Spleen (tissue), 11 donors: ENCODE results near the gene CPNE1. TPM values are rescaled to one million over a fixed set of nuclear protein-coding genes. Genes with fewer than 3 reads are reported as not detected.
A peak's percentile ranks its signal among the peaks of the same experiment; 100 is the strongest.

Experiments
- DNase-seq: peaks from one replicate; pipeline ENCODE4 v3.0.0-alpha.2; 2020
- H3K27ac ChIP-seq, 8 donors: fragments of 200-600 bp; sonication (generic) in 7 of 8; 1 replicate in 4 of 8; 2 replicates in 4 of 8; pipeline versions ENCODE4 v1.5.0 to v1.8.0; 2016 to 2021; ENCODE audit warnings: inconsistent platforms in 4 of 8, mild to moderate bottlenecking in 4 of 8, moderate library complexity in 1 of 8
- H3K27me3 ChIP-seq, 7 donors: fragments of 200-600 bp; sonication (generic) in 6 of 7; replicated peaks in 1 of 7; 1 replicate in 4 of 7; 2 replicates in 3 of 7; pipeline versions ENCODE4 v1.5.0 to v1.8.0; 2016 to 2021; ENCODE audit warnings: inconsistent platforms in 3 of 7, mild to moderate bottlenecking in 1 of 7
- H3K36me3 ChIP-seq, 6 donors: fragments of 200-600 bp; sonication (generic) in 5 of 6; 1 replicate in 4 of 6; 2 replicates in 2 of 6; pipeline versions ENCODE4 v1.5.0 to v1.8.0; 2016 to 2021; ENCODE audit warnings: inconsistent platforms in 2 of 6
- H3K4me1 ChIP-seq, 6 donors: fragments of 200-600 bp; sonication (generic) in 5 of 6; 1 replicate in 3 of 6; 2 replicates in 3 of 6; pipeline versions ENCODE4 v1.5.0 to v1.8.0; 2016 to 2021; ENCODE audit warnings: inconsistent platforms in 3 of 6
- H3K4me3 ChIP-seq, 8 donors: fragments of 200-600 bp; sonication (generic) in 7 of 8; 1 replicate in 4 of 8; 2 replicates in 4 of 8; pipeline versions ENCODE4 v1.5.0 to v1.8.0; 2016 to 2021; ENCODE audit warnings: inconsistent platforms in 4 of 8, mild to moderate bottlenecking in 4 of 8, moderate library complexity in 2 of 8
- H3K9me3 ChIP-seq, 8 donors: fragments of 200-600 bp; sonication (generic) in 7 of 8; 1 replicate in 4 of 8; 2 replicates in 4 of 8; pipeline versions ENCODE4 v1.5.0 to v1.8.0; 2016 to 2021; ENCODE audit warnings: inconsistent platforms in 4 of 8
- POLR2A ChIP-seq, 3 donors: fragments of 450-650 bp; IDR thresholded peaks; one replicate each; pipeline ENCODE4 v1.5.1; 2017; ENCODE audit warnings: antibody characterized with exemption in 3 of 3, mild to moderate bottlenecking in 1 of 3
- POLR2AphosphoS5 ChIP-seq, 3 donors: sonication (generic); formaldehyde crosslinking; IDR thresholded peaks; one replicate each; pipeline ENCODE4 v1.5.1; 2017; ENCODE audit warnings: antibody characterized with exemption in 3 of 3
- WGBS, 5 donors: extraction: QIAGEN DNeasy Blood & Tissue Kit in 3 of 5; methylation state at CpG; one replicate each; pipeline versions ENCODE4 v1.1.5 to v1.1.7; 2013 to 2018; 5-methylcytosine and 5-hydroxymethylcytosine counted together
- intact Hi-C: fragments of 100-400 bp; cut with DNase I; formaldehyde crosslinking; loops from one replicate; pipeline ENCODE4 v1.15.0; 2023; ENCODE audit warnings: low total_unique reads
- polyA plus RNA-seq, 3 donors: library from polyadenylated mRNA; stranded (reverse); fragments of 200-250 nt; gene quantifications; one replicate each; pipeline ENCODE4 v1.2.1, GENCODE V29; 2013
- total RNA-seq, 7 donors: library from RNA; depleted of rRNA in 3 of 7; stranded (reverse); fragments of >200 nt in 3 of 7; fragmentation: NEBNext Ultra II Directional in 4 of 7; extraction: Animal tissue kit (Norgen Biotek cat#: 25700) in 4 of 7; gene quantifications; one replicate each; pipeline versions ENCODE4 v1.1.0 to v1.2.1, GENCODE V29; 2016 to 2021
- TF ChIP-seq, protein P1 (sequence below), 11 experiments: fragments of 200-600 bp in 7 of 11; fragments of 450-650 bp in 4 of 11; sonication (generic) in 4 of 11; IDR thresholded peaks in 8 of 11; conservative IDR thresholded peaks in 3 of 11; 1 replicate in 7 of 11; 2 replicates in 4 of 11; pipeline versions ENCODE4 v1.4.0 to v1.8.0; 2016 to 2021; ENCODE audit warnings: antibody characterized with exemption in 11 of 11, inconsistent platforms in 4 of 11, mild to moderate bottlenecking in 1 of 11
- donor health status: healthy with polysubstance abuse.
- donor health status: DM: no; HTN: no; CAD: no; lungs with moderate emphysema.
- donor health status: DM: no; HTN: no; CAD: no.
- donor health status: Bipolar disorder and iron deficiency.
- donor health status: healthy.
- donor health status: DM: no; HTN: no; CAD: no.
- donor health status: DM: yes; HTN: yes; CAD: no.

CPNE1 gene
- total and polyA plus RNA-seq, 10 donors: 93.9 to 247 (median 221) TPM

DNA sequence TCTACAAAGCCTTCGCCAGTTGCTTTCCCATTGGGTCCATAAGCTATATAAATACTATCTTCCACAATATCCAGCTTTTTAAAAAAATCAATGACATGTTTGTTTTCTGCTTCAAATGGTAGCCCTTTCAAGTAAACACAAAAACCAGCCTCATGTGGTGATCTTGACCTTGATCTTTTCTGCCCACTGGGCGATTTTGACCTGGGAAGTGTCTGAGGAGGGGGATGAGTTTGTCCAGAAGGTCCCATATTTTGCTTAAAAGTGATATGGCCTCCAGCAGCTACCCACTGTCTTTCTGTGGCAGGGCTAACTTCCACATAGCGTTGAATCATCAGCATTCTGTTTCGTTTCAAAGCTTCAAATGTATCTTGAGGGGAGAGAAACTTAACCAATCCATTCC, 10.8 kb downstream of the CPNE1 start:
- TF ChIP-seq POLR2AphosphoS5 (IDR thresholded peaks at IDR 0.05) (no peak), POLR2A (IDR thresholded peaks at IDR 0.05) (no peak)
- TF ChIP-seq, protein P1, sequence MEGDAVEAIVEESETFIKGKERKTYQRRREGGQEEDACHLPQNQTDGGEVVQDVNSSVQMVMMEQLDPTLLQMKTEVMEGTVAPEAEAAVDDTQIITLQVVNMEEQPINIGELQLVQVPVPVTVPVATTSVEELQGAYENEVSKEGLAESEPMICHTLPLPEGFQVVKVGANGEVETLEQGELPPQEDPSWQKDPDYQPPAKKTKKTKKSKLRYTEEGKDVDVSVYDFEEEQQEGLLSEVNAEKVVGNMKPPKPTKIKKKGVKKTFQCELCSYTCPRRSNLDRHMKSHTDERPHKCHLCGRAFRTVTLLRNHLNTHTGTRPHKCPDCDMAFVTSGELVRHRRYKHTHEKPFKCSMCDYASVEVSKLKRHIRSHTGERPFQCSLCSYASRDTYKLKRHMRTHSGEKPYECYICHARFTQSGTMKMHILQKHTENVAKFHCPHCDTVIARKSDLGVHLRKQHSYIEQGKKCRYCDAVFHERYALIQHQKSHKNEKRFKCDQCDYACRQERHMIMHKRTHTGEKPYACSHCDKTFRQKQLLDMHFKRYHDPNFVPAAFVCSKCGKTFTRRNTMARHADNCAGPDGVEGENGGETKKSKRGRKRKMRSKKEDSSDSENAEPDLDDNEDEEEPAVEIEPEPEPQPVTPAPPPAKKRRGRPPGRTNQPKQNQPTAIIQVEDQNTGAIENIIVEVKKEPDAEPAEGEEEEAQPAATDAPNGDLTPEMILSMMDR (IDR thresholded peaks at IDR 0.05 in 8 of 11, conservative IDR thresholded peaks at IDR 0.05 in 3 of 11): no peak
- intact Hi-C loops: no loop called here
- H3K4me3 ChIP-seq: no peak overlapping the region
- 88 to 92% (median 90%) methylated on average over 4 of the region's 4 CpGs for WGBS, 5 donors
- H3K4me1 ChIP-seq: peaks cover 20 to 97% (median 47%) of the 10 kb centered on the region in 6 donors
- no peaks in the 10 kb centered on the region for H3K9me3 ChIP-seq
- H3K27ac ChIP-seq: no peak overlapping the region
- no peak for DNase-seq
- no peaks in the 10 kb centered on the region for H3K27me3 ChIP-seq
- H3K36me3 ChIP-seq: peaks cover 0 to 73% (median 39%) of the 10 kb centered on the region in 6 donors

DNA sequence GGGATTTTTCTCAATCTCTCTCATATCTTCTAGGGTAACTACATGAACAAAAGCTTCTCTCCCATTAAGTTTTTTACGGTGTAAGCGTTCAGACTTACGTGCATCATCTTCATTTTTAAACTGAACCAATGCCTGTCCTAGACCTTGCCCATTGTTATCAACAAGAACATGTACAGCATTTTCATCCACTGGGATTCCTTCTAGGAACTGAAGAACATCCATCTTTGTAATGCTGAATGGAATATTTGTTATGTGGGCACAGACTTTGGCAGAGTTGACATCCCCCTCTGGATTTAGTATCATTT, 11.3 kb downstream of the CPNE1 start:
- no peaks in the 10 kb centered on the region for H3K27me3 ChIP-seq
- no peaks in the 10 kb centered on the region for H3K9me3 ChIP-seq
- H3K27ac ChIP-seq: no peak overlapping the region
- DNase-seq: no peak
- H3K36me3 ChIP-seq: peaks cover 0 to 71% (median 39%) of the 10 kb centered on the region in 6 donors
- no peak overlapping the region for H3K4me3 ChIP-seq
- intact Hi-C loops: no loop called here
- WGBS, 5 donors: 97 to 100% (median 98%) methylated on average over 3 of the region's 3 CpGs
- TF ChIP-seq POLR2AphosphoS5 (IDR thresholded peaks at IDR 0.05) (no peak), POLR2A (IDR thresholded peaks at IDR 0.05) (no peak)
- TF ChIP-seq, protein P1 (IDR thresholded peaks at IDR 0.05 in 8 of 11, conservative IDR thresholded peaks at IDR 0.05 in 3 of 11): no peak
- peaks cover 17 to 97% (median 43%) of the 10 kb centered on the region in 6 donors for H3K4me1 ChIP-seq

DNA sequence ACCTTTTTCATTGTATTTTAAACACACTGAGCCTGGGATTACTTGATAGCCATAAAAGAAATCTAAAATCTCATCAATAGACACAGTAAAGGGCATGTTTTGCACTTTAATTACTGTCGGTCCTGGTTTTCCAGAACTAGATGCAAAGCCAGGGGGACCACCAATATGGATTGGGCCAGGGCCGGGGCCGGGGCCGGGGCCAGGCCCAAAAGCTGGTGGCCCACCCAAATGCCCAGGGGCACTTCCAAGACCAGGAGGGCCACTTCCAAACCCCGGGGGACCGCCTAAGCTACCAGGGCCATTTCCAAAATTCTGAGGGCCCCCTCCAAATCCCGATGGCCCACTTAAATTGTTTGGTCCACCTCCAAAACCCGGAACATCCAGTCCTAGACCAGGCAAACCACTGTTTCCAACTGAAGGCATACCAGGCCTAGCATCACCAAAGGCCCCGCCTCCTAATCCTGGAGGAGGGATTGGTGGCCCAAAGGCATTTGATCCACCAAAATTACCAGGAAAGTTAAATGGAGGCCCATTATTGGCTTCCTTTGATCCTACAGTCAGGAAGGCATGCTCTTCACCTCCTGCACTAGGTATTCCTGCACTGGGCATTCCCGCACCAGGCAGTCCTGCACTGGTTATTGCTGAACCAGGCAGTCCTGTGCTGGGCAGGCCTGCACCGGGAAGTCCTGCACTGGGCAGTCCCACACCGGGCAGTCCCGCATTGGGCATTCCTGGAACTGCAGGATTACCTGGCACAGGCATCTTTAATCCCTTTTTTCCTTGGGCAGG, 11.9 kb downstream of the CPNE1 start:
- DNase-seq: no peak
- intact Hi-C loops: no loop called here
- Histone ChIP-seq H3K27me3 (no peaks in the 10 kb centered on the region), H3K4me1 (peaks cover 11 to 96% (median 38%) of the 10 kb centered on the region in 6 donors), H3K27ac (no peak overlapping the region), H3K9me3 (no peaks in the 10 kb centered on the region), H3K4me3 (no peak overlapping the region), H3K36me3 (peaks cover 0 to 74% (median 39%) of the 10 kb centered on the region in 6 donors)
- whole genome bisulfite sequencing, 5 donors: 94 to 99% (median 97%) methylated on average over 12 to 13 of the region's 13 CpGs
- TF ChIP-seq, protein P1 (IDR thresholded peaks at IDR 0.05 in 8 of 11, conservative IDR thresholded peaks at IDR 0.05 in 3 of 11): no peak
- TF ChIP-seq POLR2AphosphoS5 (IDR thresholded peaks at IDR 0.05): peak; percentile 27 to 63 (median 40)
- TF ChIP-seq POLR2A (IDR thresholded peaks at IDR 0.05): no peak

DNA sequence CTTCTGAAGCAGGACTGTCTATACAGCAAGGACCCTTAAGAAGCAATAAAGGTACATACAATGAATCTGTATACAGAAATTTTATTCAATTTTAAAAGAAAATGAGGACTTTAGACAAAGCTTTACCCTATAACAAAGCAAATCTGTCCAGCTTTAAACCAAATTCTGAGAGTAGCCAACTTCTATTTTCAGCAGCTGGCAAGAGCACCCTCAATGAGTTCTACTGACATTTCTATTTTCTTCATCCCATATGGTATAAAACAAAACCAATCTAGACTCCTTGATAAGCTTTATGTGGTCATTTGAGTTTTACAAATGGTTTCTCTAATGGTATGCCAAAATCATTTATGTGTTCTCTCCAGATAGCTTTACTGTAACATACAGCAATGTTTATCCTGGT, 12.7 kb downstream of the CPNE1 start:
- no peak for DNase-seq
- intact Hi-C loops: no loop called here
- Histone ChIP-seq H3K4me1 (peaks cover 3 to 91% (median 29%) of the 10 kb centered on the region in 6 donors), H3K4me3 (no peak overlapping the region), H3K27me3 (no peaks in the 10 kb centered on the region), H3K27ac (no peak overlapping the region), H3K36me3 (peaks cover 0 to 80% (median 39%) of the 10 kb centered on the region in 6 donors), H3K9me3 (no peaks in the 10 kb centered on the region)
- no peak for TF ChIP-seq POLR2A (IDR thresholded peaks at IDR 0.05)
- TF ChIP-seq, protein P1 (IDR thresholded peaks at IDR 0.05 in 8 of 11, conservative IDR thresholded peaks at IDR 0.05 in 3 of 11): no peak
- no peak for TF ChIP-seq POLR2AphosphoS5 (IDR thresholded peaks at IDR 0.05)
